IMR-90 (cell line): ENCODE results near the gene NCAPD3. TPM values are rescaled to one million over a fixed set of nuclear protein-coding genes. Genes with fewer than 3 reads are reported as not detected.

Experiments
- ATAC-seq: fragments of 200-7000 bp; cut with Tn5 transposase; 2 replicates; pipeline ENCODE4 v1.9.1; 2020; ENCODE audit warnings: low read depth, mild to moderate bottlenecking, moderate library complexity
- BruUV-seq: library from RNA; stranded (reverse); fragments of 400-500 nt; replicated peaks from 2 replicates; lab custom pipeline; 2021; lab: Mats Ljungman, UMichigan
- CTCF ChIA-PET: fragments of 300-600 bp; formaldehyde crosslinking; extraction: SDS; loops from one replicate; lab custom pipeline; 2021; ENCODE audit warnings: antibody characterized with exemption; lab: Yijun Ruan, JAX
- POLR2A ChIA-PET: fragments of 300-600 bp; sonication (Branson Sonifier 250); formaldehyde crosslinking; loops from one replicate; lab custom pipeline; 2022; ENCODE audit warnings: antibody characterized with exemption; ENCODE audit not compliant: unreplicated experiment; lab: Charles Lee
- DNase-seq: peaks from one replicate; pipeline ENCODE4 v3.0.0; 2013
- H2AFZ ChIP-seq: replicated peaks from 2 replicates; pipeline ENCODE3; 2013; ENCODE audit warnings: low read length, mild to moderate bottlenecking; ENCODE audit not compliant: poor library complexity
- H2AK5ac ChIP-seq: 2 replicates; pipeline ENCODE4 v1.6.1; 2013; ENCODE audit warnings: low read depth, low read length, inconsistent platforms
- H2AK9ac ChIP-seq: replicated peaks from 2 replicates; pipeline ENCODE3; 2013; ENCODE audit warnings: mild to moderate bottlenecking, low read depth, low read length, moderate library complexity; ENCODE audit not compliant: poor library complexity
- H2BK120ac ChIP-seq: 2 replicates; pipeline ENCODE4 v1.6.1; 2013; ENCODE audit warnings: low read depth, low read length, inconsistent platforms
- H2BK15ac ChIP-seq: 3 replicates; pipeline ENCODE4 v1.6.1; 2013; ENCODE audit warnings: low read depth, low read length, inconsistent platforms
- H2BK20ac ChIP-seq: 2 replicates; pipeline ENCODE4 v1.6.1; 2013; ENCODE audit warnings: low read depth, mild to moderate bottlenecking, inconsistent platforms, low read length, moderate library complexity
- H2BK5ac ChIP-seq: 2 replicates; pipeline ENCODE4 v1.6.1; 2013; ENCODE audit warnings: mild to moderate bottlenecking, low read depth, low read length, inconsistent platforms; ENCODE audit not compliant: poor library complexity, severe bottlenecking
- H3K14ac ChIP-seq: replicated peaks from 2 replicates; pipeline ENCODE4 v1.6.1; 2013; ENCODE audit warnings: low read depth, low read length, inconsistent platforms
- H3K18ac ChIP-seq: 2 replicates; pipeline ENCODE4 v1.6.1; 2013; ENCODE audit warnings: low read depth, low read length, control low read depth
- H3K23ac ChIP-seq: 2 replicates; pipeline ENCODE4 v1.6.1; 2013; ENCODE audit warnings: low read depth, low read length, inconsistent platforms
- H3K27ac ChIP-seq: 2 replicates; pipeline ENCODE4 v1.5.1; 2013; ENCODE audit warnings: mild to moderate bottlenecking, control low read depth, low read length; ENCODE audit not compliant: insufficient read depth
- H3K27me3 ChIP-seq: 2 replicates; pipeline ENCODE4 v1.6.1; 2013; ENCODE audit warnings: low read length; ENCODE audit not compliant: control insufficient read depth, insufficient read depth
- H3K36me3 ChIP-seq: 2 replicates; pipeline ENCODE4 v1.6.1; 2013; ENCODE audit warnings: low read length, mixed read lengths; ENCODE audit not compliant: control insufficient read depth, insufficient read depth
- H3K4ac ChIP-seq: 2 replicates; pipeline ENCODE4 v1.6.1; 2013; ENCODE audit warnings: low read depth, low read length, inconsistent platforms
- H3K4me1 ChIP-seq: 2 replicates; pipeline ENCODE4 v1.6.1; 2013; ENCODE audit warnings: low read length, mixed read lengths; ENCODE audit not compliant: control insufficient read depth, insufficient read depth
- H3K4me2 ChIP-seq: 2 replicates; pipeline ENCODE4 v1.6.1; 2013; ENCODE audit warnings: low read depth, mild to moderate bottlenecking, control low read depth, low read length, moderate library complexity
- H3K4me3 ChIP-seq: 2 replicates; pipeline ENCODE4 v1.5.1; 2013; ENCODE audit warnings: low read depth, mild to moderate bottlenecking, control low read depth, low read length, moderate library complexity; ENCODE audit not compliant: insufficient read depth
- H3K56ac ChIP-seq: 2 replicates; pipeline ENCODE4 v1.6.1; 2013; ENCODE audit warnings: low read length, inconsistent platforms; ENCODE audit not compliant: insufficient read depth; ENCODE audit errors: extremely low read depth
- H3K79me1 ChIP-seq, 2 experiments: 2 replicates each; pipeline ENCODE4 v1.6.1; 2013; ENCODE audit warnings: low read length in 2 of 2, inconsistent platforms in 1 of 2, low read depth in 1 of 2
- H3K9ac ChIP-seq: 2 replicates; pipeline ENCODE4 v1.6.1; 2013; ENCODE audit warnings: low read depth, low read length, control low read depth
- H3K9me1 ChIP-seq: 2 replicates; pipeline ENCODE4 v1.6.1; 2013; ENCODE audit warnings: low read length, inconsistent platforms; ENCODE audit not compliant: insufficient read depth
- H3K9me3 ChIP-seq: 2 replicates; pipeline ENCODE4 v1.6.1; 2013; ENCODE audit warnings: low read length; ENCODE audit not compliant: control insufficient read depth, insufficient read depth
- H4K20me1 ChIP-seq: 2 replicates; pipeline ENCODE4 v1.6.1; 2013; ENCODE audit warnings: low read length, inconsistent platforms; ENCODE audit not compliant: insufficient read depth
- H4K5ac ChIP-seq: 2 replicates; pipeline ENCODE4 v1.6.1; 2013; ENCODE audit warnings: mild to moderate bottlenecking, low read depth, low read length, control low read depth
- H4K8ac ChIP-seq, 2 experiments: 2 replicates each; pipeline ENCODE4 v1.6.1; 2013; ENCODE audit warnings: low read depth in 2 of 2, low read length in 2 of 2, control low read depth in 1 of 2, inconsistent platforms in 1 of 2
- H4K91ac ChIP-seq: 2 replicates; pipeline ENCODE4 v1.6.1; 2013; ENCODE audit warnings: low read depth, low read length, inconsistent platforms; ENCODE audit not compliant: insufficient read depth
- BHLHE40 ChIP-seq: fragments of 150-350 bp; IDR thresholded peaks from 2 replicates; pipeline ENCODE4 v1.6.1; 2016; ENCODE audit warnings: mild to moderate bottlenecking, low read depth, low read length
- MAZ ChIP-seq: IDR thresholded peaks from 2 replicates; pipeline ENCODE4 v1.6.1; 2012; ENCODE audit warnings: low read depth, mild to moderate bottlenecking, low read length, improper control_type of control experiment, moderate library complexity, borderline replicate concordance
- MXI1 ChIP-seq: IDR thresholded peaks from 2 replicates; pipeline ENCODE4 v1.6.1; 2012; ENCODE audit warnings: low read depth, mild to moderate bottlenecking, low read length, moderate library complexity, borderline replicate concordance
- NFE2L2 ChIP-seq: fragments of 150-350 bp; IDR thresholded peaks from 2 replicates; pipeline ENCODE4 v1.6.1; 2016; ENCODE audit warnings: low read depth, mild to moderate bottlenecking, low read length
- SMC3 ChIP-seq: fragments of 150-350 bp; IDR thresholded peaks from 2 replicates; pipeline ENCODE4 v1.6.1; 2016; ENCODE audit warnings: low read depth, mild to moderate bottlenecking, antibody characterized with exemption, low read length, moderate library complexity
- WGBS, 2 experiments: methylation state at CpG; one replicate each; pipeline versions ENCODE4 v1.1.5 to v1.1.7; 2013; ENCODE audit warnings: missing lambda C conversion rate in 2 of 2; ENCODE audit not compliant: insufficient read length in 1 of 2; ENCODE audit errors: extremely low coverage in 2 of 2; 5-methylcytosine and 5-hydroxymethylcytosine counted together
- dilution Hi-C: fragments of 300-500 bp; cut with HindIII; formaldehyde crosslinking; loops from one replicate; pipeline ENCODE4 v1.14.3; 2018; ENCODE audit warnings: low sequenced_read_pairs; ENCODE audit not compliant: unreplicated experiment
- in situ Hi-C: fragments of 300-500 bp; cut with MboI; formaldehyde crosslinking; loops from 3 replicates; pipeline ENCODE4 v1.14.3; 2019; ENCODE audit warnings: low sequenced_read_pairs, inconsistent platforms, mixed read lengths
- intact Hi-C: fragments of 100-400 bp; cut with micrococcal nuclease; formaldehyde crosslinking; loops from 2 replicates; pipeline ENCODE4 v1.10.0; 2022
- polyA plus RNA-seq, 3 experiments: library from polyadenylated mRNA; depleted of rRNA; stranded (reverse); fragments of >200 nt; gene quantifications; 2 replicates each; pipeline ENCODE4 v1.2.3, GENCODE V29; 2012; ENCODE audit warnings: low replicate concordance in 1 of 3
- total RNA-seq: library from RNA; depleted of rRNA; stranded (reverse); fragments of >200 nt; gene quantifications from 2 replicates; pipeline ENCODE4 v1.2.3, GENCODE V29; 2012

NCAPD3 gene
- total and polyA plus RNA-seq, 2 of the 4 experiments (the other 2 are of a cell fraction) = 18.0 to 19.2 TPM

- H3K14ac ChIP-seq = peak overlapping the region; percentile 79
- BruUV-seq = TSS peak; percentile 34
- peaks cover 3% of the 10 kb centered on the region; the same call in 1 of the 2 replicates for H3K4me1 ChIP-seq
- peak overlapping the region; percentile 92 for H2AK9ac ChIP-seq
- peak overlapping the region; percentile 91 for H3K23ac ChIP-seq
- no peak overlapping the region for H2BK20ac ChIP-seq
- no peaks in the 10 kb centered on the region for H3K9me3 ChIP-seq
- H3K4me3 ChIP-seq = peak overlapping the region; percentile 70
- intact Hi-C loops = loop anchor here (1.0 to 10.0 kb wide), 3 partner anchors 28 to 300 kb away; partner anchors contain the start of genes ACAD8 and THYN1
- CTCF ChIA-PET = no interaction called here
- peaks cover 17 to 49% of the 10 kb centered on the region in 2 experiments for H3K79me1 ChIP-seq
- no peak for TF ChIP-seq NFE2L2
- TF ChIP-seq MAZ = no peak
- TF ChIP-seq BHLHE40 = no peak
- TF ChIP-seq MXI1 = peak; percentile 54; the same call in 1 of the 2 replicates
- no peak for TF ChIP-seq SMC3
- peak overlapping the region; percentile 21; the same call in 1 of the 2 replicates for H4K5ac ChIP-seq
- H3K27ac ChIP-seq = peak overlapping the region; percentile 82
- H2BK5ac ChIP-seq = peak overlapping the region; percentile 62
- H3K9me1 ChIP-seq = peaks cover 12% of the 10 kb centered on the region
- H3K4me2 ChIP-seq = peak overlapping the region; percentile 86
- H3K27me3 ChIP-seq = no peaks in the 10 kb centered on the region
- peak overlapping the region; percentile 41 to 53; a peak in 3 of 4 replicates for H4K8ac ChIP-seq
- WGBS, 2 experiments = 0% methylated on average over 17 of the region's 93 CpGs; no CpG with 5 or more reads in 1 of the 2 experiments
- DNase-seq (peak; percentile 7), ATAC-seq (peak; percentile 50)
- POLR2A ChIA-PET = interaction anchor here (0.6 kb wide), 1 partner anchor 42 kb away, joined by 3 read pairs; no protein-coding TSS in a partner anchor
- in situ Hi-C loops = no loop called here
- no peak overlapping the region for H2BK15ac ChIP-seq
- peak overlapping the region; percentile 39; the same call in 1 of the 2 replicates for H4K91ac ChIP-seq
- dilution Hi-C loops = no loop called here
- peak overlapping the region; percentile 91 for H3K9ac ChIP-seq
- H3K4ac ChIP-seq = peak overlapping the region; percentile 77
- no peaks in the 10 kb centered on the region for H3K36me3 ChIP-seq
- no peak overlapping the region; the same call in 1 of the 2 replicates for H3K56ac ChIP-seq
- 0 out of 2 replicates have a peak overlapping the region, but pooled peaks have one; percentile 27 for H2AK5ac ChIP-seq
- no peak overlapping the region for H2BK120ac ChIP-seq
- peak overlapping the region; percentile 88 for H2AFZ ChIP-seq
- H3K18ac ChIP-seq = peak overlapping the region; percentile 24; the same call in 1 of the 2 replicates
- peaks cover 21% of the 10 kb centered on the region for H4K20me1 ChIP-seq
Measured at GRCh38 chr11:134224710-134225664, 1.2 kb upstream of the NCAPD3 start.
